Ascending aorta (tissue), 2 donors: ENCODE results near the gene KNDC1. TPM values are rescaled to one million over a fixed set of nuclear protein-coding genes. Genes with fewer than 3 reads are reported as not detected.

Source experiments
- DNase-seq, 2 donors: peaks; one replicate each; pipeline ENCODE4 v3.0.0-alpha.2; 2019; ENCODE audit warnings: low spot score in 2 of 2
- H3K27ac ChIP-seq, 2 donors: fragments of 200-600 bp; sonication (generic); one replicate each; pipeline ENCODE4 v1.5.1; 2016 to 2017; ENCODE audit warnings: mild to moderate bottlenecking in 1 of 2
- H3K27me3 ChIP-seq: fragments of 200-600 bp; sonication (generic); one replicate; pipeline ENCODE4 v1.5.1; 2017
- H3K36me3 ChIP-seq, 2 donors: fragments of 200-600 bp; sonication (generic); one replicate each; pipeline ENCODE4 v1.5.1; 2016
- H3K4me1 ChIP-seq, 2 donors: fragments of 200-600 bp; sonication (generic); one replicate each; pipeline ENCODE4 v1.5.1; 2016 to 2017; ENCODE audit warnings: mild to moderate bottlenecking in 1 of 2
- H3K4me3 ChIP-seq, 2 donors: fragments of 200-600 bp; sonication (generic); one replicate each; pipeline ENCODE4 v1.5.1; 2016 to 2017; ENCODE audit warnings: mild to moderate bottlenecking in 1 of 2
- H3K9me3 ChIP-seq, 2 donors: fragments of 200-600 bp; sonication (generic); one replicate each; pipeline ENCODE4 v1.5.1; 2016
- CTCF ChIP-seq, 3 experiments: fragments of 200-600 bp in 2 of 3; fragments of 450-650 bp in 1 of 3; sonication (generic) in 2 of 3; IDR thresholded peaks; one replicate each; pipeline ENCODE4 v1.5.1; 2016 to 2019; ENCODE audit warnings: antibody characterized with exemption in 3 of 3, mild to moderate bottlenecking in 1 of 3, moderate library complexity in 1 of 3
- intact Hi-C: fragments of 100-400 bp; cut with DNase I; formaldehyde crosslinking; loops from one replicate; pipeline ENCODE4 v1.15.1; 2023
- total RNA-seq: library from RNA; depleted of rRNA; stranded (reverse); fragments of >200 nt; gene quantifications from one replicate; pipeline ENCODE4 v1.1.0, GENCODE V29; 2016

Gene KNDC1
- total RNA-seq, 1 donor from 2014 or later = 0.21 TPM

- no peak for TF ChIP-seq CTCF (IDR thresholded peaks at IDR 0.05)
- H3K36me3 ChIP-seq = no peaks in the 10 kb centered on the region
- no peak overlapping the region for H3K4me3 ChIP-seq
- H3K4me1 ChIP-seq = peaks cover 2 to 4% of the 10 kb centered on the region in 2 donors
- DNase-seq = no peak
- H3K9me3 ChIP-seq = no peaks in the 10 kb centered on the region
- H3K27ac ChIP-seq = no peak overlapping the region
- intact Hi-C loops = no loop called here
- H3K27me3 ChIP-seq = no peaks in the 10 kb centered on the region
These were observed 1.6 kb upstream of the KNDC1 start for GRCh38 chr10:133158437-133158755.

GRCh38 chr10:133158756-133159610, 1.0 kb upstream of the KNDC1 start:
- intact Hi-C loops = no loop called here
- Histone ChIP-seq H3K36me3 (no peaks in the 10 kb centered on the region), H3K27ac (no peak overlapping the region), H3K27me3 (no peaks in the 10 kb centered on the region), H3K4me3 (peak overlapping the region in 1 of 2 donors; percentile 71), H3K9me3 (no peaks in the 10 kb centered on the region), H3K4me1 (peaks cover 2 to 4% of the 10 kb centered on the region in 2 donors)
- no peak for DNase-seq
- no peak for TF ChIP-seq CTCF (IDR thresholded peaks at IDR 0.05)

- no peak for TF ChIP-seq CTCF (IDR thresholded peaks at IDR 0.05)
- DNase-seq = no peak
- H3K9me3 ChIP-seq = no peaks in the 10 kb centered on the region
- peak overlapping the region; percentile 52 to 71 for H3K4me3 ChIP-seq
- intact Hi-C loops = no loop called here
- no peaks in the 10 kb centered on the region for H3K27me3 ChIP-seq
- H3K36me3 ChIP-seq = no peaks in the 10 kb centered on the region
- peaks cover 2 to 4% of the 10 kb centered on the region in 2 donors for H3K4me1 ChIP-seq
- H3K27ac ChIP-seq = no peak overlapping the region
These were observed 439 bp upstream of the KNDC1 start for GRCh38 chr10:133159611-133159949.

- H3K9me3 ChIP-seq = no peaks in the 10 kb centered on the region
- TF ChIP-seq CTCF (IDR thresholded peaks at IDR 0.05) = no peak
- H3K27ac ChIP-seq = no peak overlapping the region
- intact Hi-C loops = no loop called here
- H3K27me3 ChIP-seq = no peaks in the 10 kb centered on the region
- H3K36me3 ChIP-seq = no peaks in the 10 kb centered on the region
- H3K4me1 ChIP-seq = peaks cover 2 to 4% of the 10 kb centered on the region in 2 donors
- H3K4me3 ChIP-seq = peak overlapping the region; percentile 52 to 71
- DNase-seq = no peak
These were observed 930 bp downstream of the KNDC1 start for GRCh38 chr10:133160826-133161471.

GRCh38 chr10:133161486-133162109, 1.6 kb downstream of the KNDC1 start:
- H3K36me3 ChIP-seq = no peaks in the 10 kb centered on the region
- no peaks in the 10 kb centered on the region for H3K9me3 ChIP-seq
- peaks cover 2 to 4% of the 10 kb centered on the region in 2 donors for H3K4me1 ChIP-seq
- H3K27me3 ChIP-seq = no peaks in the 10 kb centered on the region
- H3K27ac ChIP-seq = no peak overlapping the region
- H3K4me3 ChIP-seq = peak overlapping the region; percentile 52 to 71
- DNase-seq = no peak
- intact Hi-C loops = no loop called here
- no peak for TF ChIP-seq CTCF (IDR thresholded peaks at IDR 0.05)
